HepG2 (cell line): ENCODE measurements around the gene ZNF343. TPM values are rescaled to one million over a fixed set of nuclear protein-coding genes. Genes with fewer than 3 reads are reported as not detected.

ENCODE experiments used
- CREM ChIP-seq, 2 experiments: sonication (generic) in 1 of 2; formaldehyde crosslinking in 1 of 2; IDR thresholded peaks; 2 replicates each; pipeline versions ENCODE4 v1.4.0 to v1.6.1; 2016 to 2020; ENCODE audit warnings: antibody characterized with exemption in 1 of 2, mild to moderate bottlenecking in 1 of 2, missing genetic modification reagents in 1 of 2
- FOXK1 ChIP-seq: sonication (generic); formaldehyde crosslinking; IDR thresholded peaks from 2 replicates; pipeline ENCODE4 v1.4.0; 2020; ENCODE audit warnings: low read depth, missing genetic modification reagents, borderline replicate concordance
- MYPOP ChIP-seq: sonication (generic); formaldehyde crosslinking; IDR thresholded peaks from 2 replicates; pipeline ENCODE4 v1.8.1; 2023; ENCODE audit warnings: mild to moderate bottlenecking, moderate library complexity, missing genetic modification reagents
- NCOR1 ChIP-seq: fragments of 200-600 bp; sonication (generic); IDR thresholded peaks from 2 replicates; pipeline ENCODE4 v1.7.0; 2017; ENCODE audit warnings: antibody characterized with exemption, low read length, borderline replicate concordance
- SSRP1 ChIP-seq: IDR thresholded peaks from 2 replicates; pipeline ENCODE4 v1.6.1; 2016; ENCODE audit warnings: control low read depth
- ZBTB8A ChIP-seq: sonication (generic); formaldehyde crosslinking; IDR thresholded peaks from 2 replicates; pipeline ENCODE4 v1.4.0; 2020; ENCODE audit warnings: mild to moderate bottlenecking, low read depth, missing genetic modification reagents, borderline replicate concordance
- ZNF251 ChIP-seq: sonication (generic); formaldehyde crosslinking; IDR thresholded peaks from 2 replicates; pipeline ENCODE4 v1.9.0; 2021; ENCODE audit warnings: mild to moderate bottlenecking, missing genetic modification reagents
- ZNF710 ChIP-seq: sonication (generic); formaldehyde crosslinking; IDR thresholded peaks from 2 replicates; pipeline ENCODE4 v1.5.0; 2020; ENCODE audit warnings: mild to moderate bottlenecking, missing genetic modification reagents, borderline replicate concordance
- polyA plus RNA-seq, 8 experiments: library from polyadenylated mRNA; depleted of rRNA in 3 of 8; stranded (reverse) in 7 of 8; unstranded in 1 of 8; fragments of >200 nt; fragmentation: Illumina TruSeq in 4 of 8; extraction: Trizol in 4 of 8; gene quantifications; 2 replicates each; pipeline versions ENCODE4 v1.2.1 to v1.2.3, GENCODE V29; 2011 to 2016; ENCODE audit warnings: low read depth in 4 of 8, missing spikeins in 1 of 8, mixed read lengths in 1 of 8; ENCODE audit not compliant: insufficient read depth in 1 of 8
- total RNA-seq, 5 experiments: library from RNA; depleted of rRNA; stranded (reverse); fragments of >200 nt; fragmentation: Illumina TruSeq; extraction: Trizol; gene quantifications; 2 replicates each; pipeline ENCODE4 v1.2.3, GENCODE V29; 2016; ENCODE audit warnings: low read depth in 1 of 5
- TF ChIP-seq, protein P1 (sequence below): sonication (generic); formaldehyde crosslinking; IDR thresholded peaks from 2 replicates; pipeline ENCODE4 v1.4.0; 2020; ENCODE audit warnings: missing genetic modification reagents
- TF ChIP-seq, protein P2 (sequence below): sonication (generic); formaldehyde crosslinking; IDR thresholded peaks from 2 replicates; pipeline ENCODE4 v1.4.0; 2020; ENCODE audit warnings: mild to moderate bottlenecking, missing genetic modification reagents
- TF ChIP-seq, protein P3 (sequence below): sonication (generic); formaldehyde crosslinking; IDR thresholded peaks from 2 replicates; pipeline ENCODE4 v1.8.1; 2023; ENCODE audit warnings: missing genetic modification reagents, inconsistent platforms, borderline replicate concordance
- TF ChIP-seq, protein P4 (sequence below): sonication (generic); formaldehyde crosslinking; IDR thresholded peaks from 2 replicates; pipeline ENCODE4 v1.9.0; 2022; ENCODE audit warnings: low read depth, missing genetic modification reagents

The ZNF343 gene
- total and polyA plus RNA-seq, 2 of the 13 experiments (the other 11 are each of a cell fraction or from before 2014, with no cell fraction given) = 16.4 to 22.1 TPM

GRCh38 chr20:2508631-2509467 lies at the start of gene ZNF343 (continued):
- TF ChIP-seq, protein P1, sequence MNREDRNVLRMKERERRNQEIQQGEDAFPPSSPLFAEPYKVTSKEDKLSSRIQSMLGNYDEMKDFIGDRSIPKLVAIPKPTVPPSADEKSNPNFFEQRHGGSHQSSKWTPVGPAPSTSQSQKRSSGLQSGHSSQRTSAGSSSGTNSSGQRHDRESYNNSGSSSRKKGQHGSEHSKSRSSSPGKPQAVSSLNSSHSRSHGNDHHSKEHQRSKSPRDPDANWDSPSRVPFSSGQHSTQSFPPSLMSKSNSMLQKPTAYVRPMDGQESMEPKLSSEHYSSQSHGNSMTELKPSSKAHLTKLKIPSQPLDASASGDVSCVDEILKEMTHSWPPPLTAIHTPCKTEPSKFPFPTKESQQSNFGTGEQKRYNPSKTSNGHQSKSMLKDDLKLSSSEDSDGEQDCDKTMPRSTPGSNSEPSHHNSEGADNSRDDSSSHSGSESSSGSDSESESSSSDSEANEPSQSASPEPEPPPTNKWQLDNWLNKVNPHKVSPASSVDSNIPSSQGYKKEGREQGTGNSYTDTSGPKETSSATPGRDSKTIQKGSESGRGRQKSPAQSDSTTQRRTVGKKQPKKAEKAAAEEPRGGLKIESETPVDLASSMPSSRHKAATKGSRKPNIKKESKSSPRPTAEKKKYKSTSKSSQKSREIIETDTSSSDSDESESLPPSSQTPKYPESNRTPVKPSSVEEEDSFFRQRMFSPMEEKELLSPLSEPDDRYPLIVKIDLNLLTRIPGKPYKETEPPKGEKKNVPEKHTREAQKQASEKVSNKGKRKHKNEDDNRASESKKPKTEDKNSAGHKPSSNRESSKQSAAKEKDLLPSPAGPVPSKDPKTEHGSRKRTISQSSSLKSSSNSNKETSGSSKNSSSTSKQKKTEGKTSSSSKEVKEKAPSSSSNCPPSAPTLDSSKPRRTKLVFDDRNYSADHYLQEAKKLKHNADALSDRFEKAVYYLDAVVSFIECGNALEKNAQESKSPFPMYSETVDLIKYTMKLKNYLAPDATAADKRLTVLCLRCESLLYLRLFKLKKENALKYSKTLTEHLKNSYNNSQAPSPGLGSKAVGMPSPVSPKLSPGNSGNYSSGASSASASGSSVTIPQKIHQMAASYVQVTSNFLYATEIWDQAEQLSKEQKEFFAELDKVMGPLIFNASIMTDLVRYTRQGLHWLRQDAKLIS = no peak
- TF ChIP-seq MYPOP (CRISPR knock-in tag) (0 out of 2 replicates have a peak, but pooled peaks have one; percentile 42), FOXK1 (peak; percentile 89), SSRP1 (CRISPR knock-in tag) (no peak), ZNF710 (CRISPR knock-in tag) (peak; percentile 79), ZBTB8A (no peak), CREM (IDR thresholded peaks at IDR 0.05) (peak; percentile 100), CREM (CRISPR knock-in tag; IDR thresholded peaks at IDR 0.05) (no peak), NCOR1 (peak; percentile 47; the same call in 1 of the 2 replicates), ZNF251 (CRISPR knock-in tag) (no peak; the same call in 1 of the 2 replicates)
- TF ChIP-seq, protein P2, sequence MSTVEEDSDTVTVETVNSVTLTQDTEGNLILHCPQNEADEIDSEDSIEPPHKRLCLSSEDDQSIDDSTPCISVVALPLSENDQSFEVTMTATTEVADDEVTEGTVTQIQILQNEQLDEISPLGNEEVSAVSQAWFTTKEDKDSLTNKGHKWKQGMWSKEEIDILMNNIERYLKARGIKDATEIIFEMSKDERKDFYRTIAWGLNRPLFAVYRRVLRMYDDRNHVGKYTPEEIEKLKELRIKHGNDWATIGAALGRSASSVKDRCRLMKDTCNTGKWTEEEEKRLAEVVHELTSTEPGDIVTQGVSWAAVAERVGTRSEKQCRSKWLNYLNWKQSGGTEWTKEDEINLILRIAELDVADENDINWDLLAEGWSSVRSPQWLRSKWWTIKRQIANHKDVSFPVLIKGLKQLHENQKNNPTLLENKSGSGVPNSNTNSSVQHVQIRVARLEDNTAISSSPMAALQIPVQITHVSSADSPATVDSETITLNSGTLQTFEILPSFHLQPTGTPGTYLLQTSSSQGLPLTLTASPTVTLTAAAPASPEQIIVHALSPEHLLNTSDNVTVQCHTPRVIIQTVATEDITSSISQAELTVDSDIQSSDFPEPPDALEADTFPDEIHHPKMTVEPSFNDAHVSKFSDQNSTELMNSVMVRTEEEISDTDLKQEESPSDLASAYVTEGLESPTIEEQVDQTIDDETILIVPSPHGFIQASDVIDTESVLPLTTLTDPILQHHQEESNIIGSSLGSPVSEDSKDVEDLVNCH = no peak
- TF ChIP-seq, protein P3, sequence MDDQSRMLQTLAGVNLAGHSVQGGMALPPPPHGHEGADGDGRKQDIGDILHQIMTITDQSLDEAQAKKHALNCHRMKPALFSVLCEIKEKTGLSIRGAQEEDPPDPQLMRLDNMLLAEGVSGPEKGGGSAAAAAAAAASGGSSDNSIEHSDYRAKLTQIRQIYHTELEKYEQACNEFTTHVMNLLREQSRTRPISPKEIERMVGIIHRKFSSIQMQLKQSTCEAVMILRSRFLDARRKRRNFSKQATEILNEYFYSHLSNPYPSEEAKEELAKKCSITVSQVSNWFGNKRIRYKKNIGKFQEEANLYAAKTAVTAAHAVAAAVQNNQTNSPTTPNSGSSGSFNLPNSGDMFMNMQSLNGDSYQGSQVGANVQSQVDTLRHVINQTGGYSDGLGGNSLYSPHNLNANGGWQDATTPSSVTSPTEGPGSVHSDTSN (CRISPR knock-in tag) = peak; percentile 37; the same call in 1 of the 2 replicates
- TF ChIP-seq, protein P4, sequence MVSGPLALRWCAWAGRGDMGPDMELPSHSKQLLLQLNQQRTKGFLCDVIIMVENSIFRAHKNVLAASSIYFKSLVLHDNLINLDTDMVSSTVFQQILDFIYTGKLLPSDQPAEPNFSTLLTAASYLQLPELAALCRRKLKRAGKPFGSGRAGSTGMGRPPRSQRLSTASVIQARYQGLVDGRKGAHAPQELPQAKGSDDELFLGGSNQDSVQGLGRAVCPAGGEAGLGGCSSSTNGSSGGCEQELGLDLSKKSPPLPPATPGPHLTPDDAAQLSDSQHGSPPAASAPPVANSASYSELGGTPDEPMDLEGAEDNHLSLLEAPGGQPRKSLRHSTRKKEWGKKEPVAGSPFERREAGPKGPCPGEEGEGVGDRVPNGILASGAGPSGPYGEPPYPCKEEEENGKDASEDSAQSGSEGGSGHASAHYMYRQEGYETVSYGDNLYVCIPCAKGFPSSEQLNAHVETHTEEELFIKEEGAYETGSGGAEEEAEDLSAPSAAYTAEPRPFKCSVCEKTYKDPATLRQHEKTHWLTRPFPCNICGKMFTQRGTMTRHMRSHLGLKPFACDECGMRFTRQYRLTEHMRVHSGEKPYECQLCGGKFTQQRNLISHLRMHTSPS (CRISPR knock-in tag) = peak; percentile 53
